Stimulated activated CD4-positive, alpha-beta T cell treated with anti-CD3 and anti-CD28 coated beads, Interleukin-1b, Interleukin-23, amount 100 ng/mL, for 1 hour (primary cell): ENCODE results near the gene SMYD1.

Experiments used
- DNase-seq, 2 donors: peaks; one replicate each; pipeline ENCODE4 v3.0.0-alpha.2; 2020; ENCODE audit warnings: low read depth in 2 of 2

Gene SMYD1

GRCh38 chr2:88141952-88142351 lies 74.3 kb downstream of the SMYD1 start:
- DNase-seq, result no peak

DNA sequence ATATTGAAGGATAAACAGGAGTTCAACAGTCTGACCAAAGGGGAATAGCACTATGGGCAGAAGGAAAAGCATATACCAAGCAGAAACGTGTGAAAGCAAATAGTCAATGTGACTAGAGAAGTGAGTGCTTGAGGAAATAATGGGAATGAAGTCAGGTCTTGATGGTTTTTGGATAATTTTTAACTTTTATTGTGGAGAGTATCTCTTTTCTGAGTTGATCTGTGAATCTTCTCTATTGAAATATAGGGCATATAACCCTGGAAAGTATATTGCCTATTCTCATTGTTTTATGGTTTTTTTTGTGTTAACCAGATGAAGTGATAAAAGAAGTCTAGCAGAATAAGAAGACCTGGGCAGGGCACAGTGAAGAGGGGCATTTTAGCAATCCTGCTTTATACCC lies 76.6 kb downstream of the SMYD1 start:
- no peak for DNase-seq

- no peak for DNase-seq
Measured at GRCh38 chr2:88144914-88145497, 77.4 kb downstream of the SMYD1 start.

DNA sequence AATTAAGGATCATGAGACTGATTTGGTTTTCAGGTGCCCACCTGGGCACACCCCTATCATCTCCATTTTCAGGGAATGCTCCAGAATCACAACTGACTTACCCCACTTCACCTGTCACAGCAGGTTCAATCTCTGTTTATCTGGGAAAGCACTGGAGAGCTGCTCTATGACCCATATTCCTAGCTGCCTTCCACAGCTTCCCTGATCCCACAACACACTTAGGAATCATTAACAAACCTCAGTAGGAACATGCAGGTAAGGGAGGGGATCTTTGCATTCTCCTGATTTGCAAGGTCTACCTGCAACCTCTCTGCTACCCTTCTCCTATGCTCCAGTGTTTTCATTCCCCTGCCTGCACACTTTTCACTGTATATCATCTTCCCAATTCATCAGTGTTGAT lies 79.0 kb downstream of the SMYD1 start:
- no peak for DNase-seq

DNA sequence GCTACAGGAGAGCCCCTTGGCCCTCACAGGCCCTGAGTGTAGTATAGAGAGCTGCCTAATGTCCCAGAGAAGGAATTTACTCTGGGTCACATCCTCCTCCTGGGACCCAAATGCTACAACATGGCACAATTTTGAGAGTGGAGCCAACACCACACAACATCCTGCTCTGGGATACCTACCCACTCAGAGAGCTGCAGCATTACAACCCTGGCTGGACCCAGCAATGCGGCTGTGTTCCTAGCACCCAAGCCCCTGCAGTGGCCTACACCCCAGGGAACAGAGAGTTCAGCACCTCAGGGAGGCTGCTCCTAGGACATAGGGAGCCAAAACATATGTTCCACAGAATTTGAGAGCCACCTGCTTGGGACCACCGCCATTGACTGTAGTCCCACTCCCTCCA lies 79.5 kb downstream of the SMYD1 start:
- no peak for DNase-seq

DNA sequence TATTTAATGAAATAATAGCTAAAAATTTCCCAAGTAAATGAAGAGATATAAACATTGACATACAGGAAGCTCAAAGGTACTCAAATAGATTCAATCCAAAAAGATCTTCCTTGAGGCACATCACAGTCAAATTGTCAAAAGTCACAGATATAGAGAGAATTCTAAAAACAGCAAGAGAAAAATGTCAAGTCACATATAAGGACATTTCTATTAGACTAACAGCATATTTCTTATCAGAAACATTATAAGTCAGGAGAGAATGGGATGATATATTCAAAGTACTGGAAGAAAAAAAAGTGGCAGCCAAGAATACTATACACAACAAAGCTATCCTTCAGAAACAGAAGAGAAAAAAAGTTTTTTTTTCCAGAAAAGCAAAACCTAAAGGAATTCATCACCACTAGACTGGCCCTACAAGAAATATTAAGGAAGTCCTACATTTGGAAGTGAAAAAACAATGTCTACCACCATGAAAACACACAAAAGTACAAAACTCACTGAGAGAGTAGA lies 81.4 kb downstream of the SMYD1 start:
- DNase-seq, result no peak

- no peak for DNase-seq
Measured at GRCh38 chr2:88159481-88159880, 91.9 kb downstream of the SMYD1 start.

GRCh38 chr2:88159955-88160415 lies 92.4 kb downstream of the SMYD1 start:
- peak in 1 of 2 donors; percentile 16 for DNase-seq

DNA sequence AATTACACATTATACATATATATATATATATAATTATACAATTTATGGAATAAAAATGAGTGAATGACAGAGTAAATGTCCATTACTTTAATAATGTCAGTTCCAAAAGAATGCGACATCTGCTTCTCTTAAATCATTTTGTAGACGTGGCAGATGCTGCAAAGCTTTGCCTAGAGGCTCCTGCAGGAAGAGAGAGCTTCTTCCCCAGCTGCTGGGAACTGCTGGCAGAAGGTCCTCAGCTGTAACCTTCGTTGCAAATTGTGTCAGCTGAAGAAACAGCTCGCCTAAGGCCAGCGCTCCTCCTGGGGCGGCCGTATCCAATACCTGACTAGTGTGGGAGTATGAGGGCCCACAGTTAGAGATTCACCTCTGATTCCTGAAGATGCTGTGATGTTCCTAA lies 92.9 kb downstream of the SMYD1 start:
- DNase-seq, result no peak

GRCh38 chr2:88161446-88162244 lies 94.0 kb downstream of the SMYD1 start:
- no peak for DNase-seq
